Activated CD4-positive, alpha-beta T cell treated with anti-CD3 and anti-CD28 coated beads for 4 hours (primary cell): ENCODE results near the gene ZNF724.

Source experiments
- DNase-seq, 2 donors: peaks; one replicate each; pipeline ENCODE4 v3.0.0-alpha.2; 2020

ZNF724 gene

DNA sequence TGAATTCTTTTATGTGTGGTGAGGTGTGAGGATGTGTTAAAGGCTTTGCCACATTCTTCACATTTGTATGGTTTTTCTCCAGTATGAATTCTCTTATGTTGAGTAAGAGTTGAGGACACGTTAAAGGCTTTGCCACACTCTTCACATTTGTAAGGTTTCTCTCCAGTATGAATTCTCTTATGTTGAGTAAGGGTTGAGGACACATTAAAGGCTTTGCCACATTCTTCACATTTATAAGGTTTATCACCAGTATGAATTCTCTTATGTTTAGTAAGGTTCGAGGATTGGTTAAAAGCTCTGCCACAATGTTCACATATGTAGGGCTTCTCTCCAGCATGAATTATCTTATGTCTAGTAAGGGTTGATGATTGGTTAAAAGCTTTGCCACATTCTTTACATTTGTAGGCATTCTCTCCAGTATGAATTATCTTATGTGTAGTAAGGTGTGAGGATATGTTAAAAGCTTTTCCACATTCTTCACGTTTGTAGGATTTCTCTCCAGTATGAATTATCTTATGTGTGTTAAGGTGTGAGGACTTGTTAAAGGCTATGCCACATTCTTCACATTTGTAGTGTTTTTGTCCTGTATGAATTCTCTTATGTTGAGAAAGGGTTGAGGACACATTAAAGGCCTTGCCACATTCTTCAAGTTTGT is 27.1 kb downstream of the ZNF724 start:
- DNase-seq, result no peak

- no peak for DNase-seq
Observed at GRCh38 chr19:23203841-23204344, 46.3 kb downstream of the ZNF724 start.

GRCh38 chr19:23190341-23190740 is 59.9 kb downstream of the ZNF724 start:
- no peak for DNase-seq

GRCh38 chr19:23183251-23183650 is 66.9 kb downstream of the ZNF724 start:
- no peak for DNase-seq
